ENCODE data around the gene SLC47A1. TPM values are rescaled to one million over a fixed set of nuclear protein-coding genes. Genes with fewer than 3 reads are reported as not detected.

Gene SLC47A1
- total and polyA plus RNA-seq, 2 of the 8 experiments (the other 6 are each of a cell fraction or from before 2014, with no cell fraction given): 1.5 to 3.6 TPM

DNA sequence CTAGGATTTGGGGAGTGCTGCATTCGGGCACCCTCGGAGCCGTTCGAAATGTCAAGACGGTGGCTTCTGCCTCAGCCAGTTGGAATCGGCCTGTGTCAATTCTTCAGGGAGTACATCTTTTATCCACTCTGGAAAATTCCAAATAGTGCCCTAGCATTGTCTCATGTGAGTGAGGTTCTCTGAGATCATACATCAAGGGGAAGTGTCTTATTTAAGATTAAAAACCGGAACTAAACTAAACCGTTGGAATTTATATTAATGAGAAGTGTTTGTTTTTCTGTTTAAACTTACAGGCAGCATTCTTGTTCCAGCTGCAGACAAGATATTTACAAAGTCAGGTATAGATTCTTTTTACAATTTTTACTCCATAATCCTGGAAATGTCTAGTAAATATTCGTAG is 56.8 kb downstream of the SLC47A1 start (continued):
- no peak for TF ChIP-seq JUND (IDR thresholded peaks at IDR 0.05; ENCODE audit: low read length)
- no peak for TF ChIP-seq TEAD4 (IDR thresholded peaks at IDR 0.05; ENCODE audit: low read depth, low read length)

Data from H1 (cell line).